K562 (cell line): ENCODE results near the gene EIF3I. TPM values are rescaled to one million over a fixed set of nuclear protein-coding genes. Genes with fewer than 3 reads are reported as not detected.

Experiments
- BCLAF1 ChIP-seq, 2 experiments: fragments of 450-650 bp in 1 of 2; IDR thresholded peaks; 2 replicates each; pipeline ENCODE4 v1.6.1; 2011 to 2017; ENCODE audit warnings: low read depth in 2 of 2, antibody characterized with exemption in 1 of 2, borderline replicate concordance in 1 of 2, low read length in 1 of 2, mild to moderate bottlenecking in 1 of 2, mixed read lengths in 1 of 2; ENCODE audit not compliant: control insufficient read depth in 1 of 2
- ETV1 ChIP-seq: fragments of 450-650 bp; conservative IDR thresholded peaks from 2 replicates; pipeline ENCODE4 v1.6.1; 2016; ENCODE audit warnings: missing genetic modification characterization, control low read depth, low read depth, missing compliant biosample characterization
- HLTF ChIP-seq: fragments of 450-650 bp; IDR thresholded peaks from 2 replicates; pipeline ENCODE4 v1.6.1; 2016
- MECOM ChIP-seq: fragments of 250-450 bp; sonication (Bioruptor Pico); IDR thresholded peaks from 2 replicates; pipeline ENCODE4 v1.8.0; 2022; ENCODE audit warnings: inconsistent platforms
- PRDM10 ChIP-seq: fragments of 450-650 bp; IDR thresholded peaks from 2 replicates; pipeline ENCODE4 v1.6.1; 2018; ENCODE audit not compliant: partially characterized antibody
- RAD21 ChIP-seq, 2 experiments: fragments of 250-450 bp in 1 of 2; fragments of 450-650 bp in 1 of 2; sonication (Bioruptor Pico) in 1 of 2; formaldehyde crosslinking in 1 of 2; IDR thresholded peaks in 1 of 2; conservative IDR thresholded peaks in 1 of 2; 2 replicates each; pipeline versions ENCODE4 v1.4.0 to v1.8.0; 2020 to 2022; ENCODE audit warnings: mild to moderate bottlenecking in 2 of 2, moderate library complexity in 1 of 2
- ZNF512 ChIP-seq: IDR thresholded peaks from 2 replicates; pipeline ENCODE4 v1.6.1; 2016; ENCODE audit warnings: missing genetic modification characterization, missing compliant biosample characterization
- polyA plus RNA-seq, 8 experiments: library from polyadenylated mRNA; depleted of rRNA in 4 of 8; stranded (reverse) in 5 of 8; unstranded in 3 of 8; fragments of >200 nt; fragmentation: Nextera tagmentation in 2 of 8; fragmentation: Illumina TruSeq in 1 of 8; extraction: Ambion mirVana in 2 of 8; extraction: Trizol in 1 of 8; gene quantifications; 2 replicates each; pipeline versions ENCODE4 v1.2.1 to v1.2.3, GENCODE V29; 2011 to 2014; ENCODE audit warnings: inconsistent platforms in 1 of 8, missing spikeins in 1 of 8
- total RNA-seq, 7 experiments: library from RNA; depleted of rRNA in 6 of 7; stranded (reverse); fragments of >200 nt in 6 of 7; fragmentation: Illumina TruSeq in 2 of 7; extraction: Trizol in 2 of 7; gene quantifications; 2 replicates each; pipeline versions ENCODE4 v1.2.1 to v1.2.3, GENCODE V29; 2011 to 2021; ENCODE audit warnings: low replicate concordance in 1 of 7

The EIF3I gene
- total and polyA plus RNA-seq, 9 of the 15 experiments (the other 6 are each of a cell fraction or from before 2014, with no cell fraction given) = 414 to 1,526 (median 635) TPM

DNA sequence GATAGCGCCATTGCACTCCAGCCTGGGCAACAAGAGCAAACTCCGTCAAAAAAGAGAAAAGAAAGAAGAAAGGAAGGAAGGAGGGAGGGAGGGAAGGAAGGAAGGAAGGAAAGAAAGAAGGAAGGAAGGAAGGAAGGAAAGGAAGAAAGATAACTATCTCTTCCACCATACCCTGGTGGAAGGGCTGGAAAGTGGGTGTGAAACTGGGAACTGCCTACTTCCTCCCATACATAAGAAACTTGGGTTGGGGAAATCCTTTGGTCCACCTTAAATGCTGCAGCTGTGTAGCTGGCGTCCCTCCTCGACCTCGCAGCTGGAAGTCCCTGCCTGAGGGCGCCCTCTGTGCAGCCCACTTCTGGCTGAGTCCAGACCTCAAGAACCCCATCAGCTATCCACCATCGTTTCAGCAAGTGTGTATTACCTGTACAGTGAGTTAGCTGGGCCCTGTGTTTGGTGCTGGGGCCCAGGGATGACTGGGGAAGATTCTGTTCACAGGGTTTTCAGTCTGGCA is 20.2 kb downstream of the EIF3I start (continued):
- TF ChIP-seq PRDM10 (peak; percentile 15), BCLAF1 (IDR thresholded peaks at IDR 0.05; ENCODE audit: borderline replicate concordance in 1 of 2, control insufficient read depth in 1 of 2, low read depth in 2 of 2, low read length in 1 of 2) (0 out of 4 replicates have a peak, but pooled peaks of 1 of the 2 experiments have one; percentile 34), ZNF512 (tag) (peak; percentile 86), RAD21 (CRISPR knock-in tag; conservative IDR thresholded peaks at IDR 0.05 in 1 of 2, IDR thresholded peaks at IDR 0.05 in 1 of 2) (peak in 1 of 2 experiments; percentile 9; a peak in 1 of 4 replicates), HLTF (0 out of 2 replicates have a peak, but pooled peaks have one; percentile 56), MECOM (no peak), ETV1 (0 out of 2 replicates have a peak, but pooled peaks have one; percentile 20)
